CD4-positive, alpha-beta T cell (primary cell): ENCODE measurements around the gene CDKN2A. TPM values are rescaled to one million over a fixed set of nuclear protein-coding genes. Genes with fewer than 3 reads are reported as not detected.
A peak's percentile ranks its signal among the peaks of the same experiment; 100 is the strongest.

Experiments used
- ATAC-seq: fragments of 200-7000 bp; cut with Tn5 transposase; one replicate; pipeline ENCODE4 v1.10.0; 2022; ENCODE audit warnings: mild to moderate bottlenecking; ENCODE audit not compliant: poor library complexity
- CTCF ChIA-PET: fragments of 350-600 bp; sonication (Branson Sonifier 250); formaldehyde crosslinking; loops from one replicate; lab custom pipeline; 2021; ENCODE audit warnings: antibody characterized with exemption, inconsistent platforms; lab: Charles Lee
- POLR2A ChIA-PET: fragments of 350-600 bp; sonication (Branson Sonifier 250); formaldehyde crosslinking; loops from one replicate; lab custom pipeline; 2021; ENCODE audit warnings: antibody characterized with exemption, inconsistent platforms; lab: Charles Lee
- DNase-seq, 14 experiments: peaks; one replicate each; pipeline ENCODE4 v3.0.0-alpha.2; 2013 to 2020; ENCODE audit warnings: mixed read lengths in 2 of 14
- H3K27ac ChIP-seq, 2 donors: one replicate each; pipeline versions ENCODE4 v1.5.1 to v1.7.0; 2013; ENCODE audit warnings: low read length in 2 of 2, low read depth in 1 of 2, mild to moderate bottlenecking in 1 of 2
- H3K27me3 ChIP-seq, 2 experiments: 1 replicate in 1 of 2; 2 replicates in 1 of 2; pipeline versions ENCODE4 v1.6.1 to v1.7.0; 2013; ENCODE audit warnings: low read length in 2 of 2, control low read depth in 1 of 2, mild to moderate bottlenecking in 1 of 2, moderate library complexity in 1 of 2; ENCODE audit not compliant: insufficient read depth in 2 of 2, control insufficient read depth in 1 of 2
- H3K36me3 ChIP-seq: one replicate; pipeline ENCODE4 v1.6.1; 2013; ENCODE audit warnings: low read length, control low read depth; ENCODE audit not compliant: insufficient read depth
- H3K4me1 ChIP-seq: one replicate; pipeline ENCODE4 v1.6.1; 2013; ENCODE audit warnings: low read length, control low read depth; ENCODE audit not compliant: insufficient read depth
- H3K4me3 ChIP-seq: one replicate; pipeline ENCODE4 v1.5.1; 2013; ENCODE audit warnings: mild to moderate bottlenecking, low read length, moderate library complexity
- H3K9me3 ChIP-seq, 2 experiments: 1 replicate in 1 of 2; 2 replicates in 1 of 2; pipeline versions ENCODE4 v1.6.1 to v1.7.0; 2013; ENCODE audit warnings: low read length in 2 of 2, mild to moderate bottlenecking in 2 of 2, control low read depth in 1 of 2, moderate library complexity in 1 of 2; ENCODE audit not compliant: control insufficient read depth in 1 of 2, insufficient read depth in 1 of 2
- H3K27ac Mint-ChIP-seq: one replicate; pipeline ENCODE4 v1.8.0; 2020; ENCODE audit warnings: mixed read lengths
- H3K27me3 Mint-ChIP-seq: one replicate; pipeline ENCODE4 v1.8.0; 2021; ENCODE audit warnings: mixed read lengths
- H3K36me3 Mint-ChIP-seq: one replicate; pipeline ENCODE4 v1.8.0; 2021; ENCODE audit warnings: low read depth, mixed read lengths
- H3K4me1 Mint-ChIP-seq: one replicate; pipeline ENCODE4 v1.8.0; 2021; ENCODE audit warnings: low read depth, mixed read lengths
- H3K4me3 Mint-ChIP-seq: one replicate; pipeline ENCODE4 v1.8.0; 2020; ENCODE audit warnings: mild to moderate bottlenecking, mixed read lengths
- H3K9me3 Mint-ChIP-seq: one replicate; pipeline ENCODE4 v1.8.0; 2020; ENCODE audit warnings: mixed read lengths
- intact Hi-C, 2 experiments: fragments of 100-400 bp; cut with DNase I in 1 of 2; cut with micrococcal nuclease in 1 of 2; formaldehyde crosslinking; loops; one replicate each; pipeline versions ENCODE4 v1.15.1 to v1.9.0; 2023 to 2025; cut with DNase I, micrococcal nuclease
- total RNA-seq, 174 experiments: library from RNA in 2 of 174; stranded (reverse) in 2 of 174; gene quantifications; one replicate each; pipeline ENCODE4 v1.2.3 and lab custom pipeline; 2021 to 2026
- TF ChIP-seq, protein P1 (sequence below): fragments of 200-600 bp; IDR thresholded peaks from one replicate; pipeline ENCODE4 v1.8.0; 2022; ENCODE audit warnings: antibody characterized with exemption, mild to moderate bottlenecking

Gene CDKN2A
- total RNA-seq, 2 experiments from 2014 or later, result 0.71 to 0.89 TPM

DNA sequence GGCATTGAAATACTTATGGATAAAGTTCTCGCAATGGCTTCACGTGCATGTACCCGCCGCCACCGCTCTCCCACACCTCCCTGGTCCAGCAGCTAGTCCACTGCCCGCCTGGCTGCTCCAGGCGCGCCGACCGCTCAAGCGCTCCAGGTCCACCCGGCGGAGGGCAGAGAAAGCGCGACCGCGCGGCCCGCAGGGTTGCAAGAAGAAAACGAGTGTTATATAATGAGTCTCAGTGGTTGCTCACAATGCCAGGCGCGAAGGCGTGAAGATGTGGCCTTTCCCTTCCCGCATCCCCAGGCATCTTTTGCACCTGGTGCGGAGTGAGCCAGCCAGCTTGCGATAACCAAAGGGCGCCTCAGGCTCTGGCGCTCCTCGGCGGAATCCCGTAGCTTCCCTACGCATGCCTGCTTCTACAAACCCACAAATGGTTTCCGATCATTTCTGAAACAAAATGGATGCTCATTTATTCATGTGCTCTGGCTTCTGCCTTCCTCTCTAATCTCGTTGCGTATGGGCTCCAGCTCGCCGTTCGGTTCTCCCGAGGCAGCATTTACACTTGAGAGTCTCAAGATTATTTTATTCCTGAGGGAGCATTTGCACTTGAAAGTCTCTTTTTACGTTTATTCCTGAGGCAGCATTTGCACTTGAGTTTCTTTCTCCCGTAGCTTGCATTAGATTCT, 25.7 kb downstream of the CDKN2A start:
- intact Hi-C loops, result loop anchor here in 1 of 2 experiments (5.0 kb wide), 1 partner anchor 34 kb away; no protein-coding TSS in a partner anchor
- H3K27me3 ChIP-seq, result peaks cover 81 to 100% of the 10 kb centered on the region in 2 experiments
- Mint-ChIP-seq H3K36me3 (peaks cover 11% of the 10 kb centered on the region), H3K27ac (peak overlapping the region; percentile 1), H3K9me3 (peaks cover 19% of the 10 kb centered on the region), H3K4me3 (peak overlapping the region; percentile 1), H3K27me3 (peaks cover 98% of the 10 kb centered on the region), H3K4me1 (peaks cover 33% of the 10 kb centered on the region)
- peaks cover 38% of the 10 kb centered on the region for H3K4me1 ChIP-seq
- H3K4me3 ChIP-seq, result no peak overlapping the region
- POLR2A ChIA-PET, result no interaction called here
- TF ChIP-seq, protein P1, sequence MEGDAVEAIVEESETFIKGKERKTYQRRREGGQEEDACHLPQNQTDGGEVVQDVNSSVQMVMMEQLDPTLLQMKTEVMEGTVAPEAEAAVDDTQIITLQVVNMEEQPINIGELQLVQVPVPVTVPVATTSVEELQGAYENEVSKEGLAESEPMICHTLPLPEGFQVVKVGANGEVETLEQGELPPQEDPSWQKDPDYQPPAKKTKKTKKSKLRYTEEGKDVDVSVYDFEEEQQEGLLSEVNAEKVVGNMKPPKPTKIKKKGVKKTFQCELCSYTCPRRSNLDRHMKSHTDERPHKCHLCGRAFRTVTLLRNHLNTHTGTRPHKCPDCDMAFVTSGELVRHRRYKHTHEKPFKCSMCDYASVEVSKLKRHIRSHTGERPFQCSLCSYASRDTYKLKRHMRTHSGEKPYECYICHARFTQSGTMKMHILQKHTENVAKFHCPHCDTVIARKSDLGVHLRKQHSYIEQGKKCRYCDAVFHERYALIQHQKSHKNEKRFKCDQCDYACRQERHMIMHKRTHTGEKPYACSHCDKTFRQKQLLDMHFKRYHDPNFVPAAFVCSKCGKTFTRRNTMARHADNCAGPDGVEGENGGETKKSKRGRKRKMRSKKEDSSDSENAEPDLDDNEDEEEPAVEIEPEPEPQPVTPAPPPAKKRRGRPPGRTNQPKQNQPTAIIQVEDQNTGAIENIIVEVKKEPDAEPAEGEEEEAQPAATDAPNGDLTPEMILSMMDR, result no peak
- no peaks in the 10 kb centered on the region for H3K36me3 ChIP-seq
- ATAC-seq (no peak), DNase-seq (peak in 2 of 14 experiments; percentile 13 to 30)
- CTCF ChIA-PET, result interaction anchor here (1.0 kb wide), 1 partner anchor 26 kb away, joined by 3 read pairs; the partner anchor contains the start of genes CDKN2A and CDKN2B-AS1
- H3K27ac ChIP-seq, result no peak overlapping the region
- peaks cover 47 to 64% of the 10 kb centered on the region in 2 experiments for H3K9me3 ChIP-seq

DNA sequence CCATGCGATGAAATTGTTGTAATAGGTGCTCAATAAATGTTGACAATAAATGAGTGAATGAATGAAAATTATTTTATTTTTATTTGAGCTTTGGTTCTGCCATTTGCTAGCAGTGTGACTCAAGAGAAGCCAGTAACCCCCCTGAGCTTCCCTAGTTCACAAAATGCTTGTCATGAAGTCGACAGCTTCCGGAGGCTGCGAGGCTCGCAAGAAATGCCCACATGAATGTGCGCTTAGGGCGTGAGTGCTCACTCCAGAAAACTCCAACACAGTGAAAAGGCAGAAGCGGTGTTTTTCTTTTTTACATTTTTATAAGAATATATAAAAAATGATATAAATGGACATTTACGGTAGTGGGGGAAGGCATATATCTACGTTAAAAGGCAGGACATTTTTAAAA, 26.5 kb downstream of the CDKN2A start:
- Mint-ChIP-seq H3K9me3 (peaks cover 24% of the 10 kb centered on the region), H3K36me3 (peaks cover 11% of the 10 kb centered on the region), H3K4me1 (peaks cover 33% of the 10 kb centered on the region), H3K4me3 (no peak overlapping the region), H3K27ac (peak overlapping the region; percentile 1), H3K27me3 (peaks cover 98% of the 10 kb centered on the region)
- Histone ChIP-seq H3K4me1 (peaks cover 38% of the 10 kb centered on the region), H3K27me3 (peaks cover 82 to 100% of the 10 kb centered on the region in 2 experiments), H3K9me3 (peaks cover 52 to 64% of the 10 kb centered on the region in 2 experiments), H3K36me3 (no peaks in the 10 kb centered on the region), H3K4me3 (no peak overlapping the region), H3K27ac (no peak overlapping the region)
- CTCF ChIA-PET, result no interaction called here
- intact Hi-C loops, result loop anchor here in 1 of 2 experiments (5.0 kb wide), 1 partner anchor 35 kb away; no protein-coding TSS in a partner anchor
- POLR2A ChIA-PET, result no interaction called here
- ATAC-seq (no peak), DNase-seq (peak in 2 of 14 experiments; percentile 30 to 41)
- TF ChIP-seq, protein P1, result no peak

DNA sequence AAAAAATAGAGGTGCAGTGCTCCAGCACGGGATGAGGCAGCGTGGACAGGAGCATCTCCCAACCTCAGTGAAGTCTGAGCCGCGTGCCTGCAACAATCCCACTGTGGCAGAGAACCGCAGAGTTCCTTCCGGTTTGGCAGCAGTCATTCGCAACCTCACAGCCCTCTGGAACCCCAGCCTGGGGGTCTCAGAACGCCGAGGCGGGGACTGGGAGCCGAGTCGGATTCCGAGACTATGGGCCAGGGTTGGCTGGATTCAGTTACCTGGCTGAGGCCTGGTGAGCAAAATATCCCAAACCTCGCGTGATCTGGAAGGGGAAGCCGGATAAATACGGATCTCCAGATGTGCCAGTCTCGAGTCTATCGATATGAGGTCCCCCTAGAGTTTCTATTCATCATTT, 27.0 kb downstream of the CDKN2A start:
- intact Hi-C loops, result loop anchor here in 1 of 2 experiments (5.0 kb wide), 1 partner anchor 35 kb away; no protein-coding TSS in a partner anchor
- DNase-seq (no peak), ATAC-seq (no peak)
- Histone ChIP-seq H3K36me3 (no peaks in the 10 kb centered on the region), H3K27ac (no peak overlapping the region), H3K4me3 (no peak overlapping the region), H3K4me1 (peaks cover 38% of the 10 kb centered on the region), H3K9me3 (peaks cover 51 to 64% of the 10 kb centered on the region in 2 experiments), H3K27me3 (peaks cover 82 to 99% of the 10 kb centered on the region in 2 experiments)
- ChIA-PET POLR2A (no interaction called here), CTCF (no interaction called here)
- Mint-ChIP-seq H3K36me3 (peaks cover 11% of the 10 kb centered on the region), H3K9me3 (peaks cover 26% of the 10 kb centered on the region), H3K27ac (no peak overlapping the region), H3K4me3 (no peak overlapping the region), H3K27me3 (peaks cover 98% of the 10 kb centered on the region), H3K4me1 (peaks cover 33% of the 10 kb centered on the region)
- TF ChIP-seq, protein P1, result no peak
